Body of pancreas (tissue), 4 donors: Measurements from ENCODE around the gene KRTAP19-6.

ENCODE experiments used
- POLR2A ChIP-seq, 3 donors: fragments of 450-650 bp; IDR thresholded peaks; one replicate each; pipeline ENCODE4 v1.6.1; 2016; ENCODE audit warnings: antibody characterized with exemption in 3 of 3, mild to moderate bottlenecking in 2 of 3
- TF ChIP-seq, protein P1 (sequence below), 7 experiments: fragments of 450-650 bp in 4 of 7; fragments of 200-600 bp in 3 of 7; sonication (generic) in 3 of 7; IDR thresholded peaks; one replicate each; pipeline ENCODE4 v1.5.1; 2016 to 2019; ENCODE audit warnings: antibody characterized with exemption in 7 of 7

DNA sequence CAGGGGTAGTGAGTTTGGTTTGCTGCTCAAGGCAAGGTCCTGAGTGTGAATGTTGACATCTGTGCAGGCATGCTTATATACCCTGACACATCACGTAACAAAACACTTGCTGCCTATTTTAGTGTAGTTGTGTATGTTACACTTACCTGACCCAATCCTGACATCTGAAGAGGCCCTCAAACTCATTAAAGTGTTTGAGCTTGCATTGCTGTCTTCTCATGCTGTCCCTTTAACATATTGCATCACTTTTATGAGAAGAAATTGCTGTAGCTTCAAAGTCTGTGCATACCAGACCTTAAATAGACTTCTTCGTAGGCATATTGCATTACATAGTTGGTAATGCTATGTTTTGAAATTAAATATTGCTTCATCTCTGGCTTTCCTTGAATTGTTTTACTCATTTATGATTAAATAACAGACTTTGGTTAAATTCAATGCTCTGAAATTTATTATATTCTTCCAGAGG lies 49.7 kb downstream of the KRTAP19-6 start, which contains the start of gene KRTAP19-3:
- TF ChIP-seq, protein P1, sequence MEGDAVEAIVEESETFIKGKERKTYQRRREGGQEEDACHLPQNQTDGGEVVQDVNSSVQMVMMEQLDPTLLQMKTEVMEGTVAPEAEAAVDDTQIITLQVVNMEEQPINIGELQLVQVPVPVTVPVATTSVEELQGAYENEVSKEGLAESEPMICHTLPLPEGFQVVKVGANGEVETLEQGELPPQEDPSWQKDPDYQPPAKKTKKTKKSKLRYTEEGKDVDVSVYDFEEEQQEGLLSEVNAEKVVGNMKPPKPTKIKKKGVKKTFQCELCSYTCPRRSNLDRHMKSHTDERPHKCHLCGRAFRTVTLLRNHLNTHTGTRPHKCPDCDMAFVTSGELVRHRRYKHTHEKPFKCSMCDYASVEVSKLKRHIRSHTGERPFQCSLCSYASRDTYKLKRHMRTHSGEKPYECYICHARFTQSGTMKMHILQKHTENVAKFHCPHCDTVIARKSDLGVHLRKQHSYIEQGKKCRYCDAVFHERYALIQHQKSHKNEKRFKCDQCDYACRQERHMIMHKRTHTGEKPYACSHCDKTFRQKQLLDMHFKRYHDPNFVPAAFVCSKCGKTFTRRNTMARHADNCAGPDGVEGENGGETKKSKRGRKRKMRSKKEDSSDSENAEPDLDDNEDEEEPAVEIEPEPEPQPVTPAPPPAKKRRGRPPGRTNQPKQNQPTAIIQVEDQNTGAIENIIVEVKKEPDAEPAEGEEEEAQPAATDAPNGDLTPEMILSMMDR (IDR thresholded peaks at IDR 0.05): no peak
- TF ChIP-seq POLR2A (IDR thresholded peaks at IDR 0.05): no peak
